Upper lobe of left lung (tissue), 6 donors: ENCODE results near the gene LECT2. TPM values are rescaled to one million over a fixed set of nuclear protein-coding genes. Genes with fewer than 3 reads are reported as not detected.

Experiments
- ATAC-seq, 2 donors: fragments of 200-7000 bp; cut with Tn5 transposase; one replicate each; pipeline ENCODE4 v1.9.1; 2022; ENCODE audit warnings: mild to moderate bottlenecking in 2 of 2, moderate library complexity in 2 of 2; ENCODE audit not compliant: low FRiP score in 2 of 2
- DNase-seq, 2 donors: peaks; one replicate each; pipeline ENCODE4 v3.0.0-alpha.2; 2019 to 2020
- H3K27ac ChIP-seq, 4 donors: fragments of 200-600 bp; sonication (generic); one replicate each; pipeline ENCODE4 v1.5.1; 2016 to 2019
- H3K27me3 ChIP-seq, 4 donors: fragments of 200-600 bp; sonication (generic); one replicate each; pipeline ENCODE4 v1.5.1; 2017 to 2019
- H3K36me3 ChIP-seq, 4 donors: fragments of 200-600 bp; sonication (generic); one replicate each; pipeline ENCODE4 v1.5.1; 2016 to 2019
- H3K4me1 ChIP-seq, 4 donors: fragments of 200-600 bp; sonication (generic); one replicate each; pipeline ENCODE4 v1.5.1; 2018 to 2019
- H3K4me3 ChIP-seq, 4 donors: fragments of 200-600 bp; sonication (generic); one replicate each; pipeline ENCODE4 v1.5.1; 2017 to 2019; ENCODE audit warnings: mild to moderate bottlenecking in 2 of 4, moderate library complexity in 1 of 4
- H3K9me3 ChIP-seq, 4 donors: fragments of 200-600 bp; sonication (generic); one replicate each; pipeline ENCODE4 v1.5.1; 2018 to 2019
- CTCF ChIP-seq, 6 experiments: fragments of 450-650 bp in 4 of 6; fragments of 200-600 bp in 2 of 6; sonication (generic) in 2 of 6; IDR thresholded peaks; one replicate each; pipeline ENCODE4 v1.5.1; 2016 to 2019; ENCODE audit warnings: antibody characterized with exemption in 6 of 6
- EP300 ChIP-seq, 4 donors: sonication (generic); formaldehyde crosslinking; IDR thresholded peaks; one replicate each; pipeline ENCODE4 v1.5.1; 2017; ENCODE audit warnings: antibody characterized with exemption in 4 of 4, control low read depth in 2 of 4
- POLR2A ChIP-seq, 4 donors: fragments of 450-650 bp; IDR thresholded peaks; one replicate each; pipeline ENCODE4 v1.5.1; 2016 to 2017; ENCODE audit warnings: antibody characterized with exemption in 4 of 4, mild to moderate bottlenecking in 2 of 4
- POLR2AphosphoS5 ChIP-seq, 2 donors: sonication (generic); formaldehyde crosslinking; IDR thresholded peaks; one replicate each; pipeline ENCODE4 v1.5.1; 2017; ENCODE audit warnings: antibody characterized with exemption in 2 of 2
- WGBS, 2 donors: methylation state at CpG; one replicate each; pipeline ENCODE4 v1.1.5; 2017 to 2018; 5-methylcytosine and 5-hydroxymethylcytosine counted together
- total RNA-seq, 6 donors: library from RNA; depleted of rRNA in 4 of 6; stranded (reverse); fragments of >200 nt in 4 of 6; gene quantifications; one replicate each; pipeline versions ENCODE4 v1.1.0 to v1.2.1, GENCODE V29; 2016 to 2021
- donor health status: DM: no; HTN: no; CAD: no; lungs with moderate emphysema.
- donor health status: DM: no; HTN: yes; CAD: no; lungs with severe emphysema.

The LECT2 gene
- total RNA-seq, 6 donors from 2014 or later: not detected

GRCh38 chr5:135973323-135974020 lies 18.7 kb upstream of the LECT2 start:
- Histone ChIP-seq H3K4me3 (no peak overlapping the region), H3K27me3 (no peaks in the 10 kb centered on the region), H3K36me3 (no peaks in the 10 kb centered on the region), H3K4me1 (peaks cover 0 to 6% (median 1%) of the 10 kb centered on the region in 4 donors), H3K27ac (no peak overlapping the region), H3K9me3 (no peaks in the 10 kb centered on the region)
- TF ChIP-seq CTCF (IDR thresholded peaks at IDR 0.05): no peak
- no peak for TF ChIP-seq POLR2AphosphoS5 (IDR thresholded peaks at IDR 0.05)
- no peak for TF ChIP-seq POLR2A (IDR thresholded peaks at IDR 0.05)
- no peak for TF ChIP-seq EP300 (IDR thresholded peaks at IDR 0.05)
- DNase-seq: no peak
- ATAC-seq: peak in 1 of 2 donors; percentile 84
- WGBS, 2 donors: 80 to 91% methylated on average over 2 of the region's 2 CpGs

DNA sequence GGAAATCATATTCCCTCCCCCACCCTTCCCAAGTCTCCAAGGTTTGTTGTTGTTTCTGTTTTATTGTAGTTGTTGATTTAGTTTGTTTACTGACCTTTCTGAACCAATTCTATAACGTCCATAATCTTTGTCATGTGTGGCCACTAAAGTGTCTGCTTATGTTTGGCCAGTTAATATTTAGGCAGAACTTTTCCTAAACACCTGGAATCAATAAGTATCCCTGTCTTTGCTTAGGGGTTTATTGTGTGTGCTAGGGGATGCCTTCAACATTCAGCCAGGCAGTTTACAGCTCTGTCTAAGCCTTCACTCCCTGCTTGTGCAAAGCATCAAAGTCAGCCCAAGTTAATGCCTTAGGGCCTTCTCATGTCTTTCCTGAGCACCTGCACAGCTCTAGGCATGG lies 16.9 kb upstream of the LECT2 start:
- H3K9me3 ChIP-seq: no peaks in the 10 kb centered on the region
- no peaks in the 10 kb centered on the region for H3K36me3 ChIP-seq
- no peak overlapping the region for H3K4me3 ChIP-seq
- no peaks in the 10 kb centered on the region for H3K4me1 ChIP-seq
- ATAC-seq (no peak), DNase-seq (no peak)
- H3K27ac ChIP-seq: no peak overlapping the region
- WGBS, 2 donors: 0 to 36% methylated on average over 1 of the region's 1 CpG
- TF ChIP-seq POLR2AphosphoS5 (IDR thresholded peaks at IDR 0.05): no peak
- no peak for TF ChIP-seq POLR2A (IDR thresholded peaks at IDR 0.05)
- no peak for TF ChIP-seq EP300 (IDR thresholded peaks at IDR 0.05)
- no peak for TF ChIP-seq CTCF (IDR thresholded peaks at IDR 0.05)
- H3K27me3 ChIP-seq: no peaks in the 10 kb centered on the region

GRCh38 chr5:135966790-135967189 lies 12.0 kb upstream of the LECT2 start:
- Histone ChIP-seq H3K4me3 (no peak overlapping the region), H3K9me3 (no peaks in the 10 kb centered on the region), H3K27me3 (no peaks in the 10 kb centered on the region), H3K27ac (no peak overlapping the region), H3K4me1 (no peaks in the 10 kb centered on the region), H3K36me3 (no peaks in the 10 kb centered on the region)
- DNase-seq (no peak), ATAC-seq (no peak)
- WGBS, 2 donors: 75 to 84% methylated on average over 3 of the region's 3 CpGs
- TF ChIP-seq POLR2AphosphoS5 (IDR thresholded peaks at IDR 0.05): no peak
- no peak for TF ChIP-seq CTCF (IDR thresholded peaks at IDR 0.05)
- TF ChIP-seq EP300 (IDR thresholded peaks at IDR 0.05): no peak
- no peak for TF ChIP-seq POLR2A (IDR thresholded peaks at IDR 0.05)

GRCh38 chr5:135966165-135966564 lies 11.4 kb upstream of the LECT2 start:
- H3K36me3 ChIP-seq: no peaks in the 10 kb centered on the region
- H3K9me3 ChIP-seq: no peaks in the 10 kb centered on the region
- no peaks in the 10 kb centered on the region for H3K27me3 ChIP-seq
- H3K27ac ChIP-seq: no peak overlapping the region
- no peaks in the 10 kb centered on the region for H3K4me1 ChIP-seq
- no peak for DNase-seq
- 34 to 67% methylated on average over 4 of the region's 4 CpGs for WGBS, 2 donors
- TF ChIP-seq POLR2AphosphoS5 (IDR thresholded peaks at IDR 0.05): no peak
- no peak for TF ChIP-seq POLR2A (IDR thresholded peaks at IDR 0.05)
- TF ChIP-seq CTCF (IDR thresholded peaks at IDR 0.05): no peak
- no peak for TF ChIP-seq EP300 (IDR thresholded peaks at IDR 0.05)
- H3K4me3 ChIP-seq: no peak overlapping the region
- no peak for ATAC-seq

GRCh38 chr5:135965504-135965903 lies 10.7 kb upstream of the LECT2 start:
- WGBS, 2 donors: 88 to 91% methylated on average over 3 of the region's 3 CpGs
- no peak for ATAC-seq

More at GRCh38 chr5:135965504-135965903, 10.7 kb upstream of the LECT2 start:
- no peaks in the 10 kb centered on the region for H3K9me3 ChIP-seq
- H3K27me3 ChIP-seq: no peaks in the 10 kb centered on the region
- no peaks in the 10 kb centered on the region for H3K4me1 ChIP-seq
- H3K27ac ChIP-seq: no peak overlapping the region
- no peaks in the 10 kb centered on the region for H3K36me3 ChIP-seq
- no peak for TF ChIP-seq CTCF (IDR thresholded peaks at IDR 0.05)
- no peak for TF ChIP-seq POLR2A (IDR thresholded peaks at IDR 0.05)
- TF ChIP-seq EP300 (IDR thresholded peaks at IDR 0.05): no peak
- TF ChIP-seq POLR2AphosphoS5 (IDR thresholded peaks at IDR 0.05): no peak
- no peak overlapping the region for H3K4me3 ChIP-seq
- no peak for DNase-seq
